Fibroblast of skin of left biceps (primary cell): ENCODE data around the gene PABPN1L.

Source experiments
- DNase-seq, 2 experiments: peaks; one replicate each; pipeline ENCODE4 v3.0.0-alpha.2; 2013; ENCODE audit warnings: low read depth in 2 of 2

PABPN1L gene

GRCh38 chr16:88851616-88852015 is 14.8 kb downstream of the PABPN1L start:
- DNase-seq: no peak

- no peak for DNase-seq
Observed at GRCh38 chr16:88850531-88851199, 15.8 kb downstream of the PABPN1L start.

GRCh38 chr16:88848557-88848956 is 17.9 kb downstream of the PABPN1L start:
- no peak for DNase-seq

GRCh38 chr16:88847654-88848053 is 18.8 kb downstream of the PABPN1L start:
- DNase-seq: no peak

- no peak for DNase-seq
Observed at GRCh38 chr16:88846088-88846487, 20.4 kb downstream of the PABPN1L start.

GRCh38 chr16:88844419-88845036 is 21.9 kb downstream of the PABPN1L start:
- DNase-seq: no peak

GRCh38 chr16:88843256-88843655 is 23.2 kb downstream of the PABPN1L start:
- DNase-seq: no peak

GRCh38 chr16:88842806-88843205 is 23.7 kb downstream of the PABPN1L start:
- DNase-seq: no peak

- no peak for DNase-seq
Observed at GRCh38 chr16:88842308-88842756, 24.1 kb downstream of the PABPN1L start.

GRCh38 chr16:88841521-88842307 is 24.7 kb downstream of the PABPN1L start:
- DNase-seq: no peak

- no peak for DNase-seq
Observed at GRCh38 chr16:88840600-88841215, 25.8 kb downstream of the PABPN1L start.

- no peak for DNase-seq
Observed at GRCh38 chr16:88839745-88840599, 26.5 kb downstream of the PABPN1L start.

- DNase-seq: no peak
Observed at GRCh38 chr16:88839026-88839529, 27.4 kb downstream of the PABPN1L start.

- no peak for DNase-seq
Observed at GRCh38 chr16:88838566-88838965, 27.9 kb downstream of the PABPN1L start.

- no peak for DNase-seq
Observed at GRCh38 chr16:88837806-88838205, 28.7 kb downstream of the PABPN1L start.

GRCh38 chr16:88836791-88837190 is 29.7 kb downstream of the PABPN1L start:
- no peak for DNase-seq

GRCh38 chr16:88835818-88836217 is 30.6 kb downstream of the PABPN1L start:
- DNase-seq: no peak

- no peak for DNase-seq
Observed at GRCh38 chr16:88835383-88835782, 31.1 kb downstream of the PABPN1L start.

- DNase-seq: no peak
Observed at GRCh38 chr16:88834670-88835069, 31.8 kb downstream of the PABPN1L start.

GRCh38 chr16:88833086-88833485 is 33.4 kb downstream of the PABPN1L start:
- no peak for DNase-seq

- no peak for DNase-seq
Observed at GRCh38 chr16:88831838-88832237, 34.6 kb downstream of the PABPN1L start.
